Sigmoid colon (tissue), 4 donors: ENCODE measurements around the gene NELFCD.

ENCODE experiments used
- EP300 ChIP-seq, 4 donors: sonication (generic); formaldehyde crosslinking; IDR thresholded peaks; one replicate each; pipeline ENCODE4 v1.6.1; 2017; ENCODE audit warnings: antibody characterized with exemption in 4 of 4
- POLR2A ChIP-seq, 2 donors: fragments of 450-650 bp; IDR thresholded peaks; one replicate each; pipeline ENCODE4 v1.6.1; 2016; ENCODE audit warnings: antibody characterized with exemption in 2 of 2, mild to moderate bottlenecking in 2 of 2, moderate library complexity in 2 of 2
- POLR2AphosphoS5 ChIP-seq, 4 donors: sonication (generic); formaldehyde crosslinking; IDR thresholded peaks; one replicate each; pipeline ENCODE4 v1.6.1; 2017; ENCODE audit warnings: antibody characterized with exemption in 4 of 4
- TF ChIP-seq, protein P1 (sequence below), 4 experiments: fragments of 450-650 bp in 3 of 4; fragments of 200-600 bp in 1 of 4; IDR thresholded peaks; one replicate each; pipeline ENCODE4 v1.5.1; 2016 to 2019; ENCODE audit warnings: antibody characterized with exemption in 4 of 4, mild to moderate bottlenecking in 3 of 4, moderate library complexity in 2 of 4

- no peak for TF ChIP-seq POLR2A (IDR thresholded peaks at IDR 0.05)
- TF ChIP-seq, protein P1, sequence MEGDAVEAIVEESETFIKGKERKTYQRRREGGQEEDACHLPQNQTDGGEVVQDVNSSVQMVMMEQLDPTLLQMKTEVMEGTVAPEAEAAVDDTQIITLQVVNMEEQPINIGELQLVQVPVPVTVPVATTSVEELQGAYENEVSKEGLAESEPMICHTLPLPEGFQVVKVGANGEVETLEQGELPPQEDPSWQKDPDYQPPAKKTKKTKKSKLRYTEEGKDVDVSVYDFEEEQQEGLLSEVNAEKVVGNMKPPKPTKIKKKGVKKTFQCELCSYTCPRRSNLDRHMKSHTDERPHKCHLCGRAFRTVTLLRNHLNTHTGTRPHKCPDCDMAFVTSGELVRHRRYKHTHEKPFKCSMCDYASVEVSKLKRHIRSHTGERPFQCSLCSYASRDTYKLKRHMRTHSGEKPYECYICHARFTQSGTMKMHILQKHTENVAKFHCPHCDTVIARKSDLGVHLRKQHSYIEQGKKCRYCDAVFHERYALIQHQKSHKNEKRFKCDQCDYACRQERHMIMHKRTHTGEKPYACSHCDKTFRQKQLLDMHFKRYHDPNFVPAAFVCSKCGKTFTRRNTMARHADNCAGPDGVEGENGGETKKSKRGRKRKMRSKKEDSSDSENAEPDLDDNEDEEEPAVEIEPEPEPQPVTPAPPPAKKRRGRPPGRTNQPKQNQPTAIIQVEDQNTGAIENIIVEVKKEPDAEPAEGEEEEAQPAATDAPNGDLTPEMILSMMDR (IDR thresholded peaks at IDR 0.05) = no peak
- no peak for TF ChIP-seq POLR2AphosphoS5 (IDR thresholded peaks at IDR 0.05)
- TF ChIP-seq EP300 (IDR thresholded peaks at IDR 0.05) = no peak
Measured at GRCh38 chr20:59044295-59044694, 63.2 kb downstream of the NELFCD start.
